ENCODE data around the gene XBP1. TPM values are rescaled to one million over a fixed set of nuclear protein-coding genes. Genes with fewer than 3 reads are reported as not detected.

Gene XBP1
- polyA plus RNA-seq, 1 of the 3 experiments (the other 2 are of a cell fraction), result 55.6 TPM

DNA sequence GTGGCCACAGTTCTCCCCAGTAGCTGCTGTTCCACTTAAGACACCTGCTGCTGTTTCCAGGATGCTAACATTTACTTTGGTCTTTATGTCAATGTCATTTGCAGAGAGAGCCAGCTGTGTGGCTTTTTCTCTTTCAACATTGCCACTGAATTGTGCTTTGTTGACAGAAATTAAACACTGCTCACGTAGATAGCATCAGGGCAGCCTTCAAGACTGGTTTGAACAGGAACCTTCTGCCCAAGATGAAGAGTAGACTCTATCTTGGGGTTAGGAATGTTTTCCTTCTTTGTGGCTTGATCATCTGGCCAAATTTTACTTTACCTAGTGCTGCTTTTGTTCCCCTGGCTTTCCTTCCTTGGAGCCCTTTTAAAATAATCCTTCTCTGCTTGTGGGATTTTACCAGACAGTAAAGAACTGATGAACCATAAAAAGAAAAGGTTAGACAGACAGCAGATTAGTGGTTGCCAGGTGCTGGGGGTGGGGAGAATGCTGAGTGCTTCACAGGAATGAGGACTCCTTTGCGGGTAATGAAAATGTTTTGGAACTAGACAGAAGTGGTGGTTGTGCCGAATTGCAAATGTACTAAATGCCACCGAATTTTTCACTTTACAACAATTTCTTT is 22.7 kb upstream of the XBP1 start:
- H3K4me2 ChIP-seq, result no peak overlapping the region
- H3K9me3 ChIP-seq, result no peaks in the 10 kb centered on the region
- no peaks in the 10 kb centered on the region for H3K27me3 ChIP-seq (ENCODE audit: insufficient read depth)
- H3K4me1 ChIP-seq (ENCODE audit: control insufficient read depth in 1 of 2, insufficient read depth in 2 of 2, low read depth in 1 of 2, low read length in 1 of 2), result peaks cover 0 to 6% of the 10 kb centered on the region in 2 experiments; a peak in 1 of 4 replicates
- ChIA-PET POLR2A (no interaction called here), CTCF (interaction anchor here (2.0 kb wide), 1 partner anchor 222 kb away, joined by 10 read pairs; no protein-coding TSS in a partner anchor)
- no peak for DNase-seq
- TF ChIP-seq, protein P1, sequence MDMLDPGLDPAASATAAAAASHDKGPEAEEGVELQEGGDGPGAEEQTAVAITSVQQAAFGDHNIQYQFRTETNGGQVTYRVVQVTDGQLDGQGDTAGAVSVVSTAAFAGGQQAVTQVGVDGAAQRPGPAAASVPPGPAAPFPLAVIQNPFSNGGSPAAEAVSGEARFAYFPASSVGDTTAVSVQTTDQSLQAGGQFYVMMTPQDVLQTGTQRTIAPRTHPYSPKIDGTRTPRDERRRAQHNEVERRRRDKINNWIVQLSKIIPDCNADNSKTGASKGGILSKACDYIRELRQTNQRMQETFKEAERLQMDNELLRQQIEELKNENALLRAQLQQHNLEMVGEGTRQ (IDR thresholded peaks at IDR 0.05; ENCODE audit: borderline replicate concordance, low read depth, low read length), result no peak
- TF ChIP-seq MXI1 (IDR thresholded peaks at IDR 0.05; ENCODE audit: low read depth, low read length), result no peak
- TF ChIP-seq FOSL2 (IDR thresholded peaks at IDR 0.05; ENCODE audit: borderline replicate concordance, low read depth), result no peak
- TF ChIP-seq POLR2AphosphoS5 (IDR thresholded peaks at IDR 0.05; ENCODE audit: low read depth, low read length), result no peak
- TF ChIP-seq, protein P2, sequence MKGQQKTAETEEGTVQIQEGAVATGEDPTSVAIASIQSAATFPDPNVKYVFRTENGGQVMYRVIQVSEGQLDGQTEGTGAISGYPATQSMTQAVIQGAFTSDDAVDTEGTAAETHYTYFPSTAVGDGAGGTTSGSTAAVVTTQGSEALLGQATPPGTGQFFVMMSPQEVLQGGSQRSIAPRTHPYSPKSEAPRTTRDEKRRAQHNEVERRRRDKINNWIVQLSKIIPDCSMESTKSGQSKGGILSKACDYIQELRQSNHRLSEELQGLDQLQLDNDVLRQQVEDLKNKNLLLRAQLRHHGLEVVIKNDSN (IDR thresholded peaks at IDR 0.05; ENCODE audit: borderline replicate concordance, low read depth), result no peak
- no peak for TF ChIP-seq TAF1 (IDR thresholded peaks at IDR 0.05; ENCODE audit: borderline replicate concordance, low read depth, low read length)
- TF ChIP-seq NFIC (IDR thresholded peaks at IDR 0.05; ENCODE audit: borderline replicate concordance), result no peak
- TF ChIP-seq RCOR1 (IDR thresholded peaks at IDR 0.05; ENCODE audit: low read length), result no peak
- TF ChIP-seq, protein P3, sequence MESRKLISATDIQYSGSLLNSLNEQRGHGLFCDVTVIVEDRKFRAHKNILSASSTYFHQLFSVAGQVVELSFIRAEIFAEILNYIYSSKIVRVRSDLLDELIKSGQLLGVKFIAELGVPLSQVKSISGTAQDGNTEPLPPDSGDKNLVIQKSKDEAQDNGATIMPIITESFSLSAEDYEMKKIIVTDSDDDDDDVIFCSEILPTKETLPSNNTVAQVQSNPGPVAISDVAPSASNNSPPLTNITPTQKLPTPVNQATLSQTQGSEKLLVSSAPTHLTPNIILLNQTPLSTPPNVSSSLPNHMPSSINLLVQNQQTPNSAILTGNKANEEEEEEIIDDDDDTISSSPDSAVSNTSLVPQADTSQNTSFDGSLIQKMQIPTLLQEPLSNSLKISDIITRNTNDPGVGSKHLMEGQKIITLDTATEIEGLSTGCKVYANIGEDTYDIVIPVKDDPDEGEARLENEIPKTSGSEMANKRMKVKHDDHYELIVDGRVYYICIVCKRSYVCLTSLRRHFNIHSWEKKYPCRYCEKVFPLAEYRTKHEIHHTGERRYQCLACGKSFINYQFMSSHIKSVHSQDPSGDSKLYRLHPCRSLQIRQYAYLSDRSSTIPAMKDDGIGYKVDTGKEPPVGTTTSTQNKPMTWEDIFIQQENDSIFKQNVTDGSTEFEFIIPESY (IDR thresholded peaks at IDR 0.05; ENCODE audit: borderline replicate concordance, low read depth), result no peak
- no peak for TF ChIP-seq FOXM1 (IDR thresholded peaks at IDR 0.05; ENCODE audit: low read depth)
- 84% methylated on average over 4 of the region's 4 CpGs for WGBS (ENCODE audit: low lambda C conversion rate)
- H3K9me2 ChIP-seq, result no peaks in the 10 kb centered on the region
- H3K79me2 ChIP-seq (ENCODE audit: insufficient read depth), result no peaks in the 10 kb centered on the region
- H3K36me3 ChIP-seq (replicated peaks in 1 of 2; ENCODE audit: control insufficient read depth in 1 of 2, insufficient read depth in 2 of 2, low read length in 1 of 2), result no peaks in the 10 kb centered on the region
- H3K4me3 ChIP-seq (ENCODE audit: low read depth in 2 of 2, low read length in 1 of 2), result no peak overlapping the region
- no peak overlapping the region for H2AFZ ChIP-seq (ENCODE audit: low read depth)
- H3K27ac ChIP-seq (ENCODE audit: low read depth in 2 of 2, low read length in 1 of 2), result no peak overlapping the region
- no peaks in the 10 kb centered on the region for H4K20me1 ChIP-seq (ENCODE audit: insufficient read depth)
- H3K9ac ChIP-seq, result no peak overlapping the region
- H3F3A ChIP-seq (replicated peaks; ENCODE audit: insufficient read depth), result no peaks in the 10 kb centered on the region

DNA sequence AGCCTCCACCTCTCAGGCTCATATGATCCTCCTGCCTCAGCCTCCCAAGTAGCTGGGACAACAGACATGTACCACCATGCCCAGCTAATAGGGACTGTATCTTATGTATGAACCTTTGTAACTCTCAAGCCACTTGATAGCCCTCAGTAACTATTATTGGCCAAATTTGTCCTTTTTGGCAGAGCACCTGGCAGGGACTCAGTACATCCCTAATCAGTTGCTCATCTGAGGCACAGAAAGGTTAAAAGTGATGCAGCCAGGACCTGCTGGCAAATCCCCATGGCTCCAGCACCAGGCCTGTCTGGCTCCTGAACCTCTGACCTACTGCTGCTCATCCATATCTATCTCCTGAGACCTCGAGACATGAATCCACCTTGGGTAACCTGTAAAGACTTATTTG is 21.1 kb upstream of the XBP1 start:
- POLR2A ChIA-PET, result no interaction called here
- CTCF ChIA-PET, result interaction anchor here (2.0 to 3.5 kb wide), 2 partner anchors 8 to 221 kb away, joined by 10 to 37 read pairs; no protein-coding TSS in a partner anchor
- no peak for DNase-seq

More for the DNA sequence above, 21.1 kb upstream of the XBP1 start:
- Histone ChIP-seq H3K9me2 (no peaks in the 10 kb centered on the region), H2AFZ (ENCODE audit: low read depth) (no peak overlapping the region), H3K36me3 (replicated peaks in 1 of 2; ENCODE audit: control insufficient read depth in 1 of 2, insufficient read depth in 2 of 2, low read length in 1 of 2) (no peaks in the 10 kb centered on the region), H4K20me1 (ENCODE audit: insufficient read depth) (no peaks in the 10 kb centered on the region), H3K27ac (ENCODE audit: low read depth in 2 of 2, low read length in 1 of 2) (no peak overlapping the region), H3K9me3 (no peaks in the 10 kb centered on the region), H3F3A (replicated peaks; ENCODE audit: insufficient read depth) (no peaks in the 10 kb centered on the region), H3K79me2 (ENCODE audit: insufficient read depth) (no peaks in the 10 kb centered on the region), H3K4me1 (ENCODE audit: control insufficient read depth in 1 of 2, insufficient read depth in 2 of 2, low read depth in 1 of 2, low read length in 1 of 2) (peaks cover 0 to 6% of the 10 kb centered on the region in 2 experiments; a peak in 1 of 4 replicates), H3K4me2 (no peak overlapping the region), H3K27me3 (ENCODE audit: insufficient read depth) (no peaks in the 10 kb centered on the region), H3K9ac (no peak overlapping the region), H3K4me3 (ENCODE audit: low read depth in 2 of 2, low read length in 1 of 2) (no peak overlapping the region)
- no peak for TF ChIP-seq GABPA (IDR thresholded peaks at IDR 0.05; ENCODE audit: low read depth)
- no peak for TF ChIP-seq ELF1 (IDR thresholded peaks at IDR 0.05)
- no peak for TF ChIP-seq FOSL2 (IDR thresholded peaks at IDR 0.05; ENCODE audit: borderline replicate concordance, low read depth)
- WGBS (ENCODE audit: low lambda C conversion rate), result 92% methylated on average over 1 of the region's 1 CpG
